DOHH2 (cell line): ENCODE measurements around the gene CRISPLD2.

Source experiments
- CTCF ChIP-seq: fragments of 200-600 bp; sonication (generic); IDR thresholded peaks from one replicate; pipeline ENCODE4 v1.5.1; 2014; ENCODE audit warnings: antibody characterized with exemption, mild to moderate bottlenecking, low read depth, low read length; ENCODE audit not compliant: poor library complexity, severe bottlenecking
- EZH2phosphoT487 ChIP-seq: fragments of 200-600 bp; sonication (generic); IDR thresholded peaks from 2 replicates; pipeline ENCODE4 v1.6.1; 2017; ENCODE audit warnings: borderline replicate concordance, mild to moderate bottlenecking, antibody characterized with exemption, low read length, moderate library complexity, mixed read lengths

- TF ChIP-seq CTCF, result no peak
- TF ChIP-seq EZH2phosphoT487, result no peak
These were observed 96.4 kb downstream of the CRISPLD2 start for GRCh38 chr16:84916178-84916577.
